WTC11 (cell line): ENCODE results near the gene TRIB2.

Source experiments
- CREB1 ChIP-seq: sonication (generic); formaldehyde crosslinking; IDR thresholded peaks from 2 replicates; pipeline ENCODE4 v1.8.0; 2023; ENCODE audit warnings: mild to moderate bottlenecking, missing genetic modification reagents
- CTCF ChIP-seq: fragments of 200-600 bp; IDR thresholded peaks from 2 replicates; pipeline ENCODE4 v1.8.0; 2022; ENCODE audit warnings: antibody characterized with exemption
- E2F1 ChIP-seq: sonication (generic); formaldehyde crosslinking; IDR thresholded peaks from 2 replicates; pipeline ENCODE4 v1.8.0; 2022; ENCODE audit warnings: mild to moderate bottlenecking, missing genetic modification reagents
- FOXK1 ChIP-seq: sonication (generic); formaldehyde crosslinking; IDR thresholded peaks from 2 replicates; pipeline ENCODE4 v1.8.0; 2022; ENCODE audit warnings: mild to moderate bottlenecking, moderate library complexity, missing genetic modification reagents
- IRF1 ChIP-seq: sonication (generic); formaldehyde crosslinking; IDR thresholded peaks from 2 replicates; pipeline ENCODE4 v1.8.0; 2023; ENCODE audit warnings: missing genetic modification reagents
- KAT7 ChIP-seq: sonication (generic); formaldehyde crosslinking; IDR thresholded peaks from 2 replicates; pipeline ENCODE4 v1.8.1; 2023; ENCODE audit warnings: missing genetic modification reagents, mild to moderate bottlenecking, borderline replicate concordance
- NR1H2 ChIP-seq: sonication (generic); formaldehyde crosslinking; IDR thresholded peaks from 2 replicates; pipeline ENCODE4 v1.9.0; 2021; ENCODE audit warnings: mild to moderate bottlenecking, moderate library complexity, missing genetic modification reagents
- TEAD4 ChIP-seq: sonication (generic); formaldehyde crosslinking; IDR thresholded peaks from 2 replicates; pipeline ENCODE4 v1.8.0; 2022; ENCODE audit warnings: mild to moderate bottlenecking, missing genetic modification reagents
- ZNF121 ChIP-seq: sonication (generic); formaldehyde crosslinking; IDR thresholded peaks from 2 replicates; pipeline ENCODE4 v1.8.0; 2023; ENCODE audit warnings: missing genetic modification reagents

- no peak for TF ChIP-seq CTCF
- no peak for TF ChIP-seq IRF1 (CRISPR knock-in tag)
- TF ChIP-seq NR1H2 = no peak
- TF ChIP-seq KAT7 (CRISPR knock-in tag) = no peak
- TF ChIP-seq FOXK1 (CRISPR knock-in tag) = no peak
- TF ChIP-seq ZNF121 = no peak
- no peak for TF ChIP-seq E2F1 (CRISPR knock-in tag)
- no peak for TF ChIP-seq CREB1 (CRISPR knock-in tag)
- no peak for TF ChIP-seq TEAD4 (CRISPR knock-in tag)
Measured at GRCh38 chr2:12774395-12774727, 57.6 kb downstream of the TRIB2 start.
